Measurements from ENCODE around the gene RAB3IL1.

DNA sequence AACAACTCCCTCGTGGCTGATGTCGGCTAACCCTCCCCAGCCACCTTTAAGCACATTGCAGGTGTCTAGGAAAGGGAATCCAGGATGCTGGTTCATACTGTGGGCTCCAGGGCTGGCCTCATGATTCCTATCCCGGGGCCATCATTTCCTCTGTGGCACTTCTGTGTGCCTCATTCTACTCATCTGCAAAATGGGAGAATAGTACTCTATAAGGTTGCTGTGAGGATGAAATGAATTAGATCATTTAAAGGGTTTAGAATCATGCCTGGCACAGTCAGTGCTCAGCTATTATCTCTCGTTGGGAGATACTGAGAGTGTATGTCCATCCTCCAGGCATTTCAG is 21.7 kb downstream of the RAB3IL1 start:
- TF ChIP-seq CTCF (IDR thresholded peaks at IDR 0.05) = no peak
- TF ChIP-seq POLR2A (IDR thresholded peaks at IDR 0.05) = no peak
